ENCODE results near the gene SPINK2.

Gene SPINK2

GRCh38 chr4:56821381-56822243 is at the start of gene SPINK2:
TSS of gene SPINK2 (minus strand) at chr4:56821701. CDS start at chr4:56821662, 39 bp downstream.
- DNase-seq: peak; percentile 57

DNA sequence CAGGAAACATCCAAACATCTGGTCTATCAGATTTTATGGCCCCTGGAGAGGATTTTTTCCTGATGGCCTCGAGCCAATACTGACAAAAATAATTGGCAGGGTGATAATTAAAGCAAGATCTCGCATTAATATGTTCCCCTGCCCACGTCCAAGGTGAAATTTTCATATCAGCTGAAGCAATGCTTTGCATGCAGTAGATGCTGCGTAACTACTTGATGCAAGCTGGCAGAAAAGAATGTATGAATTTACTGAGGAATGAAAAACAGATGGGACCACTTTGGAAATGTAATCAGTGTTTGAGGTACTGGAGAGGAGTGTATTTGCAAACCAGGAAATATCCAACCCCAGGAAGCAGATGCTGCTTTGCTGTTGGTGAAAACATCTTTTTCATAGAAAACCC is 49.4 kb upstream of the SPINK2 start:
- DNase-seq: no peak

DNA sequence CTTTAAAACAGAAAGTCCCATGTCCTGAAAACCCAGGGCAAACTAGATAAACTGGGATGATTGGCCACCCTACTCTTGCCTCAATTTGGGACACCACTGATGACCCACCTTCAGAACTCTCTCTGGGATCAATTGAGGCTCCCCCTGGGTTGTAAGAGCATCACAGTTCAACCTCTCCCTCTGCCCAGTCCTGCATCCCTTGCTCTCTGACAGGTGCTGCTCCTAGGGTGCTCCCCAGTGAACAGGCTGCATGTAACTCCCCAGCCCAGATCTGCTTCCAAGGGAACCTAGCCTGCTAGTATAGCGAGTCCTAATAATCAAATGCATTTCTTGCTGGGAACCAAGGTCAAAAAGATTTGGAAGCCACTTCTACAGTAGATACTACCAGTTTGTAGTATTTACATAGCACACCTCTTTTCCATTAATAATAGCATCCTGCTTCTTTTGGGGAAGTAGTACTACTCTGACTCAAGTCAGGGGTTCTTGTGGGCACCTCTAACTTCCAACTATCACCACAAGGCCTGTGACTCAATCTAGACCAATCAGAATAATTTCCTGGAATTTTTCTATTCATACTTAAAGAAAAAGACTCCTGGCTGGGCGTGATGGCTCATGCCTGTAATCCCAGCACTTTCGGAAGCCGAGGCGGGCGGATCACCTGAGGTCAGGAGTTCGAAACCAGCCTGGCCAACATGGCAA is 42.1 kb upstream of the SPINK2 start:
- DNase-seq: peak; percentile 53

GRCh38 chr4:56861360-56861759 is 39.9 kb upstream of the SPINK2 start:
- DNase-seq: no peak

DNA sequence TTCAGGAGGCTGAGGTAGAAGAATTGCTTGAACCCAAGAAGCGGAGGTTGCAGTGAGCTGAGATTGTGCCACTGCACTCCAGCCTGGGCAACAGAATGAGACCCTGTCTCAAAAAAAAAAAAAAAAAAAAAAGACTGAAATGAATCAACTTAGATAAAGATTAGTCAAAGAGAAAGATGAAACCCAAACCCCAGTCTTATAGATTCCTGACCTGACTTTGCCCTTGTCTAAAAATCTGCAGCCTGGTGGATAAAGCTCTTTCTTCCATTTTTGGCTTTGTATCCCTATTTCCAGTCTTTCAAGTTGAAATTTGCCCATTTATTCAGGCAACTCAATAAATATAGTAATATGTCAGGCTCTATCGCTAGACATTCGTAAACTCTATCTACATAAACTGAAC is 39.3 kb upstream of the SPINK2 start:
- DNase-seq: peak; percentile 54

DNA sequence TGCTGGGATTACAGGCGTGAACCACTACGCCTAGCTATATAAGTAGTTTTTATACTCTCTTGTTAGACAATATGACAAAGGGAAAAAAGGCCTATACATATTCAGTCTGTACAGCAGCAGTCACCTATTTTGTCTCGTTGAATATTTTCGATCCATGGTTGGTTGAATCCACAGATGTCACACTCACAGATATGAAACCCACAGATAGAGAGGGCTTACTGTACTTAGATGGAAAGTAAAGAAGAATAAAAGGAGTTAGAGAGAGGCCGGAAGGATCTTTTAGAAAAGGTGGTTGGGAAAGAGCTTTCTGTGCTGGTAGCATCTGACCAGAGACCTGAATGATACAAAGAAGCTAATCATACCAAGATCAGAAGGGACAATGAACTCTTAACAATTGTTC is 38.3 kb upstream of the SPINK2 start:
- no peak for DNase-seq

DNA sequence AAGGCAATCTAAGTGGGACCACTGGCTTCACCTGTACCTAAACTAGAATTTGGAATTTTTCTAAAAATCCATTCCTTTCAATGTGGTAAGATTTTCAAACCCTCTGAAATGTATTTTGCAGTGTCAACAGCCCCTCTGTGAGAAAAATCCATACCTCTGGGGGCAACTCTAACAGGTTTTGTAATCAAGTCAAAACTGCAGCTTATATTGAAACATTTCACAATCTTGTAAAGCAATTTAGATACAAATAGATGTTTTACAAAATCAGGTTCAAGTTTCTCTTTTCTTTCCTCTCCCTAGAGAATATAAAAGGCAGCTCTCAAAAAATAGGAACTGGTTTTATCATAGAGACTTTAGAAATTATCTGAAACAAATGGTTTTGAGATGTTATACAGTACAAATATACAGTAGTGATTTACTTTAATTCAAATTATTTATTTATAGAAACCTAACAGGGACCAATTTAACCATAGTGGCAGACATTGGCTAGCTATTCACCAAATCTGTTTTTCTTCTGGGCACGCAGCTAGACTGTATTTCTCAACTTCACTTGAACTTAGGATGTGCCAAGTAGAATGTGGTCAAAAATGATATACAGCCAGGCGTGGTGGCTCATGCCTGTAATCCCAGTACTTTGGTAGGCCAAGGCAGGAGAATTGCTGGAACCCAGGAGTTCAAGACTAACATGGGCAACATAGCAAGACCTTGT is 36.3 kb upstream of the SPINK2 start:
- DNase-seq: no peak

DNA sequence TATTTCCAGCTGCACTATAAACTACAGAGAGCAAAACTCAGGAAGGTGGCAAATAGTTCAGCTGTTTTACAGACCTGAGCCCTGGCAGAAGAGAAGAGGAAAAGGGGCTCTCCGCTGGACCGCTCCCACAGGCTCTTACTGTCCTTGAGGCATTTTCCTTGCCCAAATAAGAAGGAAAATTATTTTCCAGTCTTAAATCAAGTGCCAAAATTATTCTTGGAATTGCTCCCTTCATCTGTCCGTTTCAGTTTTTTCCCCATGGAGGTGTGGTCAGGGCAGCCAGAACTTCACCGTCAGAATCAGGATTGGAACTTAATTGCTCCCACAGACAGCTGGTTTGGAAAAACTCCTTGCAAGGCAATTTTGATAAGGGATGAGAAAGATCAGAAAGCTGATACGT is 35.2 kb upstream of the SPINK2 start:
- DNase-seq: no peak

DNA sequence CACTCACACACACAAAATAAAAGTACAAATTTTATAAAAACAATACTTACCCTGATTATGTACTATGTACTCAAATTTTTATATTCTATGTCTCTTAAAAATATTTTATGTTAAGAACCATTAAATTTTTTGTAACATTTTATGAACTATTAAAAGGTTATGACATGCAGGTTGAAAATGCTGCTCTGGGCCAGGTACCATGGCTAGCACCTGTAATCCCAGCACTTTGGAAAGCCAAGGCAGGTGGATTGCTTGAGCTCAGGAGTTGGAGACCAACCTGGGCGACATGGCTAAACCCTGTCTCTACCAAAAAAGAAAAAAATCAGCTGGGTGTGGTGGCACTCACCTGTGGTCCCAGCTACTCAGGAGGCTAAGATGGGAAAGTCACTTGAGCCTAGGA is 29.4 kb upstream of the SPINK2 start:
- DNase-seq: no peak

DNA sequence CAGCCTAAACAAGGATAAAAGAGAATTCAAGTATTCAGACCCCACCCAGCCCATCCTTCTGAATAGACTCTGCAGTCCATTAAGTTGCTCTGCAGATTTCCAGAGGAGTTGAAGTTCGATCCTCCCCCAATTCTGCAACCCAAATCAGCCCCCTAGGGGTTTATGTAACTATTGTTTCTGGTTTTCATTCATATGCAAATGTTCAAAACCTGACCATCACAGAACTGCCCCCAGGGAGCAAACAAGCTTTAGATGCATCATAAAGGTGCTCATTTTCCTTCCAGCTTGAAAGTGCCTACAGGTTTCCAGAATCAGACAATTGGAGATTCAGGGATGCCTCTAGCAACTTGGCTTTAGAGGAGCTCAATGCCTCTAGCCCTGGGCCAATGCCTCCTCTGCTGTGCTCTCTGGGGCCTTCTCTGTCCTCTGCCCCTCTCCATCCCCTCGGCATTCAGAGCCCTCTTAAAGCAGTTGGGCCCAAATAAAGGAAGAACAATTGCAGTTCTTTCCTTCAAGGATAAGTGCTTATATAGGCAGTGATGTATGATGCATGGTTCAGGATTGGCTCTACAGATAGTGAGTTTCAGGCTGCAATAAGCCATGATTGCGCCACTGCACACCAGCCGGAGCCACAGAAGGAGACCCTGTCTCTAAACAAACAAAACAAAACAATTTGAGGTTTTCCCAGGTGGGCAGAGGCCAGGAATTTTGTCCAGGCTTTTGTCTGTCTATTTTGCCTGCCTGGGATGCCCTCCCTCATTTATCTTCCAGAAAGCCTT is 23.5 kb upstream of the SPINK2 start:
- DNase-seq: no peak

- DNase-seq: no peak
Measured at GRCh38 chr4:56843421-56843899, 22.0 kb upstream of the SPINK2 start.

DNA sequence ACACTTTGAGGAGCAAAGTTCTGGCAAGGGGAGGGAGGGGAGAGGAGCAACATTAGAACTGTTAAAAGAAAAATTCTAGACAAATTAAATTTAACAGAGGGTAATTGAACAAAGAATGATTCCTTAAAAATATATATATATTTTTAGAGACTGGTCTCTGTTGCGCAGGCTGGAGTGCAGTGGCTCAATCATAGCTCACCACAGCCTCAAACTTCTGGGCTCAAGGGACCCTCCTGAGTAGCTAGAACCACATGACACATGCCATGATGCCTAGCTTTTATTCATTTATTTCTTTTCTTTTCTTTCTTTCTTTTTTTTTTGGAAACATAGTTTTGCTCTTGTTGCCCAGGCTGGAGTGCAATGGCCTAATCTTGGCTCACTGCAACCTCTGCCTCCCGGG is 19.1 kb upstream of the SPINK2 start:
- no peak for DNase-seq

DNA sequence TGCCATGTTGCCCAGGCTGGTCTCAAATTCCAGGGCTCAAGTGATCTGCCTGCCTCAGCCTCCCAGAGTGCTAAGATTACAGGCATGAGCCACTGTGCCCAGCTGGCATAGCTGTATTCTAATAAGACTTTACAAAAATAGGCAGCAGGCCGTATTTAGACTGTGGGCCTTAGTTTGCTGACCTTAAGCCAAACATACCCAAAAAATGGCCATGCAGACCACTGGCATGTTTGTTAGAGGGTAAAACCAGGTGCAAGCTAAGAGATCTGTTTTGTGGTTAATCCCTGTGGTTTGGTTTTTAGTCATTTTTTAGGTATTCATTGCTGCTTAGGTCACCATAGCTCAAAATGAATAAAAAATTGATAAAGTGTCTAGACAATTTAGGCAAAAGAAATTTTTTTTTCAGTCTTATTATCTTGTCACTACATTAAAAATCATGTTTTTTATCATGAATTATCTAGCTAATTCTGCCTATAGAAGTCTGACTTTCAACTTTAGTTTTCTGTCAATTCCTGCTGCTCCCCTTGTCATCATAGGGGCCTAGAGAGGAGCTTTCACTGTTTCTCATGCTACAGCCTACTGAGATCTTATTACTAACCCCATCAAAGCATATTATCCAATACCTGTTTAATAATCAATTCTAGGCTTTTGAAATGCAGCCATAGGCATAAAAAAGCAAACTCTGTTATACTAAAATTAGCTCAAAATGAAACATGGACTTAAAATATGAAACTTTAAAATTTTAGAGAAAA is 7.5 kb upstream of the SPINK2 start:
- peak; percentile 50 for DNase-seq

DNA sequence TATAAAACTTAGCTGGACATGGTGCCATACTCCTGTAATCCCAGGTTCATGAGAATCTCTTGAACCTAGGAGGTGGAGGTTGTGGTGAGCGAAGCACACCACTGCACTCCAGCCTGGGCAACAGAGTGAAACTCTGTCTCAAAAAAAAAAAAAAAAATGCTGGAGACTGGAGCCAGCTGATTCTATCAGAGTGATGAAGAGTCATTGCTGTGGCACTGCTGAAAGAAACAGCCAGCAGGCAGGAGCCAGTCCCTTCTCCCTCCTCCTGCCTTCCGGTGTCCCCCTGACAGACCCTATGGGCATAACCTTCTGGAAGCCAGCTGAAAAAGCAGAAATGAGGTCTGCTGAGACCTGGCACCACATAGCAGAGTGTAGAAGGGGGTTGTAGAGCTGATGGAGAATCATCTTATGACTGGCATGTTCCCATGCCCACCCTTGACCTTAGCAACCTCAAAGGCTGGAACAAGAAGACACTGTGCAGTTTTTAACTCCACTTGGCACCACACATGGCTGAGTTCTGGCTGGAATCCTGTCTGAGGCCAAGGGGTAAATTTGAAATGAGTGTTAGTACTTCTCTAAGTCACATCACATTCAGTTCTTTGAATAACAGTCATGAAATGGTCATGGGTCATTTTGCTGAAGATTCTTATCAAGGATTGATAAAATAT is 2.6 kb upstream of the SPINK2 start:
- DNase-seq: no peak

- no peak for DNase-seq
Measured at GRCh38 chr4:56818797-56819196, 2.7 kb downstream of the SPINK2 start.

DNA sequence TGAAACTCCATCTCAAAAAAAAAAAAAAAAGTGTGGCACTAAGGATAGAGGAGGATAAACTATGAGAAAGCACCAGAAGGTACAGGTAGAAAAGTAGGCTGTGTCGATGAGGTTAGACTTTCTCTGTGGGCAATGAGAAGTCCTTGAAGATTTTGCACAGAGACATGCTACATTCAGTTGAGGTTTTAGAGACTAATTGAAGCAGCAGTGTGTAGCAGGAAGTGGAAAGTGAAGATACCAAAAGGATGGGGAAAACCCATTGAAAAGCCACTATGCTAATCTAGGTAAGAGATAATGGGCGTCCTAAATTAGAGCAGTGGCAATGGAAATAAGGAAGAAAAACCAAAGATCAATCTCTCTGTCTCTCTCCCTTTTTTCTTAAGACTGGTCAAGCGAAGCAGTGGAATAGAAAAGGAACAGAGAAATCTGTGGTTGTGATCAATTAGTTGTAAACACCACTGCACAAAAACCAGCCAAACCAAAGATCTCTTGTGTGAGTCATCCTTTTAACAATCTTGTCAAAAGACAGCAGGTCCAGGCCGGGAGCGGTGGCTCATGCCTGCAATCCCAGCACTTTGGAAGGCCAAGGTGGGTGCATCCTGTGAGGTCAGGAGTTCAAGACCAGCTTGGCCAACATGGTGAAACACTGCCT is 3.5 kb downstream of the SPINK2 start:
- peak; percentile 67 for DNase-seq

GRCh38 chr4:56806666-56807065 is 14.8 kb downstream of the SPINK2 start:
- DNase-seq: no peak

DNA sequence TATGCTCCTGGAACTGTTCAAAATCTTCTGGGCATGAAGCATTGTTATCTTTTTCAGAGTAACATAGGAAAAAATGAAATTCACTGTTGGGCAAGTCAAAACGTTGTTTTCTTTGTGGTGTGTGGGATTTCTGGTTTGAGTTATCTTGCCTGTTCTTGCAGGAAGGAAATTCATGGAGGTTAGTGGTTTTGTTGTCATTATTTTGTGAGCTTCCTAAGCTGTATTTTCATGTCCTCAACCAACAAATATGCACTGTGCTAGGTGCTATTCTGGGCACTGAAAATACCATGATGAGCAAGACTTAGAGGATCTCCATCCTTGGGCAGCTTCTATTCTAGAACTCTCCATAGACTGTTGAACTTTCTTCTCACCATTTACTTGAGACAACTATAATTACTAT is 16.9 kb downstream of the SPINK2 start:
- DNase-seq: peak; percentile 74

DNA sequence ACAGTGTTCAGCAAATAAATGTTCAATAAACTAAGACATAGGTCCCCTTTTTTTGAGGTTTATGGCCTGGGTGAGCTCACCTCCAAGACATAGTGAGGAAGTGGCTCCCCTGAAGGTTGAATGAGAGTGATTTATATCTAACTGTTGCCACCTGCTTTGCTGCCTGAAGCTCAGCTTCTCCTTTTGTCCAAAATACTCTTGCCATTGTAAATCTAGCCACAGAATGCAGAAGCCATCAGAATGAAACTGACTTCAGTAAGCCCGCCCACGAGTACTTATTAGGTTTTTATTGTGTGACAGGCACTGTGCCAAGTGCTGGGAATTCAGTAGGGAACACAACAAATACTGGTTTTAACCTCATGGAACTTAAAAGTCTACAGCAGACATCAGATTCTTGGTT is 18.0 kb downstream of the SPINK2 start:
- peak; percentile 56 for DNase-seq

- peak; percentile 92 for DNase-seq
Measured at GRCh38 chr4:56799824-56800756, 21.4 kb downstream of the SPINK2 start.
